Measurements from ENCODE around the gene MFRP. TPM values are rescaled to one million over a fixed set of nuclear protein-coding genes. Genes with fewer than 3 reads are reported as not detected.

MFRP gene
- total RNA-seq, 1 experiment from 2014 or later, result not detected

DNA sequence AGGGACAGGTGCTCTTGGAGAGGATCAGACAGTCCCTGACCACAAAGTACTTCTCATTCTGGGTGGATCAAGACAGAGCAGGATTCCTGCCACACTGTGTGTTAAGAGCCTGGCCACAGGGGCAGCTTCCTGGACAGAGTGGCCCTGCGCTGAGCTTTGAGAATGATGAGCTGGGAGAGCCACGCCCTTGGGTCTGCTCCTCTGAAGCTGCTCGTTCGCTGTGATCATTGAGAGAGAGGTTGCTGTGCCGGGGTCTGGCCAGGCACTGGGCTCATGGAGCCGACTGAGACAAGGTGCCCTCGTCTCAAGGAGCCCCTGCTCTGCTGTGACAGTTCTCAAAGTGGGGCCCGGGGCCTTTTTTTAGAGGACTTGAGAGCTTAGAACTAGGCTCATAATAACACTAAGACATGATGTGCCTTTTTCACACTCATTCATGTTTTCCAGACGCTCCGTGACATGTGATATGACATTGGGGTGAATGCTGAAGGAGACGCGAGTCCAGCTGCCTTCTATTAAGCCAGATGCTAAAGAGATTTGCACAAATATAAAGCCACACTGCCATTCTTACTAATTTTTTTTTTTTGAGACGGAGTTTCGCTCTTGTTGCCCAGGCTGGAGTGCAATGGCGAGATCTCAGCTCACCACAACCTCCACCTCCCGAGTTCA is 1.6 kb upstream of the MFRP start (continued):
- TF ChIP-seq, protein P1, sequence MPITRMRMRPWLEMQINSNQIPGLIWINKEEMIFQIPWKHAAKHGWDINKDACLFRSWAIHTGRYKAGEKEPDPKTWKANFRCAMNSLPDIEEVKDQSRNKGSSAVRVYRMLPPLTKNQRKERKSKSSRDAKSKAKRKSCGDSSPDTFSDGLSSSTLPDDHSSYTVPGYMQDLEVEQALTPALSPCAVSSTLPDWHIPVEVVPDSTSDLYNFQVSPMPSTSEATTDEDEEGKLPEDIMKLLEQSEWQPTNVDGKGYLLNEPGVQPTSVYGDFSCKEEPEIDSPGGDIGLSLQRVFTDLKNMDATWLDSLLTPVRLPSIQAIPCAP (CRISPR knock-in tag; IDR thresholded peaks at IDR 0.05), result no peak
- TF ChIP-seq CREM (CRISPR knock-in tag; IDR thresholded peaks at IDR 0.05) (no peak), KAT7 (CRISPR knock-in tag; IDR thresholded peaks at IDR 0.05; ENCODE audit: borderline replicate concordance) (no peak)

DNA sequence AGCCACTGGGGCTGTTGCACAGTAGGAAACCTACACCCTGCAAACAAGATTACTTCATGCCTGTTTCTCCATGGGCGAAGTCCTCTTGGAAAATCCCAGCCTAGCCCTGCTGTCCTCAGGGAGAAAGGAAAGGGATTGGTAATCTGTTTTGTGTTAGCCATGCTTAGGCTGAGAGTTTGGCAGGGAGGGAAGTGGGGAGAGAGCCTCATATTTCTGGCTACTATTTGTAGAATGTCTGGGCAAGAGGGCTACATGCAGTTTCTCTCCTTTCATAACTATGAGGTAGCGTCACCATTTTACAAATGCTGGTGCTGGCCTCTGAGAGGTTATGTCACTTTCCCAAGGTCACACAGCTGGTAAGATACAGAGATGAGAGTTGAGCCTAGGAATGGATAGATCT is 737 bp upstream of the MFRP start:
- no peaks in the 10 kb centered on the region for H3K36me3 Mint-ChIP-seq
- POLR2A ChIA-PET, result interaction anchor here (0.6 kb wide), 1 partner anchor 52 kb away, joined by 4 read pairs; no protein-coding TSS in a partner anchor
- 0 out of 2 replicates have a peak, but pooled peaks cover 4% of the 10 kb centered on the region for H3K9me3 Mint-ChIP-seq
- CTCF ChIA-PET, result interaction anchor here (0.9 to 1.8 kb wide), 6 partner anchors 9 to 40 kb away, joined by 3 to 14 read pairs (median 6); no protein-coding TSS in a partner anchor
- TF ChIP-seq ZBTB21 (CRISPR knock-in tag; IDR thresholded peaks at IDR 0.05; ENCODE audit: borderline replicate concordance) (no peak), CBFB (CRISPR knock-in tag; IDR thresholded peaks at IDR 0.05; ENCODE audit: low read depth) (no peak), MXD4 (CRISPR knock-in tag; IDR thresholded peaks at IDR 0.05; ENCODE audit: borderline replicate concordance) (no peak), TEAD4 (CRISPR knock-in tag; IDR thresholded peaks at IDR 0.05) (no peak), TCF7 (CRISPR knock-in tag; IDR thresholded peaks at IDR 0.05; ENCODE audit: low read depth) (no peak), GABPB1 (CRISPR knock-in tag; IDR thresholded peaks at IDR 0.05) (no peak), ZNF317 (CRISPR knock-in tag; IDR thresholded peaks at IDR 0.05; ENCODE audit: borderline replicate concordance, low read depth) (no peak), TP53 (CRISPR knock-in tag; IDR thresholded peaks at IDR 0.05) (no peak), CREB1 (CRISPR knock-in tag; IDR thresholded peaks at IDR 0.05) (no peak), SMAD3 (CRISPR knock-in tag; IDR thresholded peaks at IDR 0.05; ENCODE audit: borderline replicate concordance) (no peak), ZNF138 (CRISPR knock-in tag; conservative IDR thresholded peaks at IDR 0.05) (no peak), ZNF396 (CRISPR knock-in tag; IDR thresholded peaks at IDR 0.05; ENCODE audit: borderline replicate concordance) (no peak), ZNF121 (CRISPR knock-in tag; IDR thresholded peaks at IDR 0.05) (no peak)
- TF ChIP-seq, protein P2, sequence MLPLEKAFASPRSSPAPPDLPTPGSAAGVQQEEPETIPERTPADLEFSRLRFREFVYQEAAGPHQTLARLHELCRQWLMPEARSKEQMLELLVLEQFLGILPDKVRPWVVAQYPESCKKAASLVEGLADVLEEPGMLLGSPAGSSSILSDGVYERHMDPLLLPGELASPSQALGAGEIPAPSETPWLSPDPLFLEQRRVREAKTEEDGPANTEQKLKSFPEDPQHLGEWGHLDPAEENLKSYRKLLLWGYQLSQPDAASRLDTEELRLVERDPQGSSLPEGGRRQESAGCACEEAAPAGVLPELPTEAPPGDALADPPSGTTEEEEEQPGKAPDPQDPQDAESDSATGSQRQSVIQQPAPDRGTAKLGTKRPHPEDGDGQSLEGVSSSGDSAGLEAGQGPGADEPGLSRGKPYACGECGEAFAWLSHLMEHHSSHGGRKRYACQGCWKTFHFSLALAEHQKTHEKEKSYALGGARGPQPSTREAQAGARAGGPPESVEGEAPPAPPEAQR (CRISPR knock-in tag; IDR thresholded peaks at IDR 0.05), result no peak
- TF ChIP-seq, protein P3, sequence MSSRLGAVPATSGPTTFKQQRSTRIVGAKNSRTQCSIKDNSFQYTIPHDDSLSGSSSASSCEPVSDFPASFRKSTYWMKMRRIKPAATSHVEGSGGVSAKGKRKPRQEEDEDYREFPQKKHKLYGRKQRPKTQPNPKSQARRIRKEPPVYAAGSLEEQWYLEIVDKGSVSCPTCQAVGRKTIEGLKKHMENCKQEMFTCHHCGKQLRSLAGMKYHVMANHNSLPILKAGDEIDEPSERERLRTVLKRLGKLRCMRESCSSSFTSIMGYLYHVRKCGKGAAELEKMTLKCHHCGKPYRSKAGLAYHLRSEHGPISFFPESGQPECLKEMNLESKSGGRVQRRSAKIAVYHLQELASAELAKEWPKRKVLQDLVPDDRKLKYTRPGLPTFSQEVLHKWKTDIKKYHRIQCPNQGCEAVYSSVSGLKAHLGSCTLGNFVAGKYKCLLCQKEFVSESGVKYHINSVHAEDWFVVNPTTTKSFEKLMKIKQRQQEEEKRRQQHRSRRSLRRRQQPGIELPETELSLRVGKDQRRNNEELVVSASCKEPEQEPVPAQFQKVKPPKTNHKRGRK (CRISPR knock-in tag; IDR thresholded peaks at IDR 0.05; ENCODE audit: borderline replicate concordance), result no peak
- TF ChIP-seq, protein P4, sequence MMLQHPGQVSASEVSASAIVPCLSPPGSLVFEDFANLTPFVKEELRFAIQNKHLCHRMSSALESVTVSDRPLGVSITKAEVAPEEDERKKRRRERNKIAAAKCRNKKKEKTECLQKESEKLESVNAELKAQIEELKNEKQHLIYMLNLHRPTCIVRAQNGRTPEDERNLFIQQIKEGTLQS (CRISPR knock-in tag; conservative IDR thresholded peaks at IDR 0.05), result no peak
- no peak overlapping the region for H3K4me3 Mint-ChIP-seq
- H3K27me3 Mint-ChIP-seq (ENCODE audit: low read depth), result peaks cover 64% of the 10 kb centered on the region
- ATAC-seq (no peak), DNase-seq (ENCODE audit: low spot score) (no peak)
- H3K4me1 Mint-ChIP-seq, result no peaks in the 10 kb centered on the region
- H3K27ac Mint-ChIP-seq, result no peak overlapping the region

DNA sequence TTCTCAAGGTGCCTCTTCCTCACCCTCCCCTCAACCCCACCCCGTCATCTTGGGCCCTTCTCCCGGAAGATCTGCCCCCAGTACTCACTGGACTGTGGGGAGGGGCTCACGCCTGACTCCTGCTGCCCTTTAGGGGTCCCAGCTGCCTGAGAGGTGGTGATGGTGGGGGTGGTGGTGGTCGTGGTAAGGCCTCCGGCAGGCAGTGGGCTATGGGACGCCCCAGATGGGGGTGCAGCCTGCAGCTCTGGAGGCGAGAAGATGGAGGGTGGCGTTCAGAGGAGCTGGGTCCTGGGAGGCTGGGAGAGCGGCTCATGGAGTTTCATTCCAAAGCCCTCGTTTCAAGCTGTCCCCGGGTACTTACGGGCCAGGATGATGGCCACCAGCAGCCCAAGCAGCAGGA is 820 bp downstream of the MFRP start:
- DNase-seq (ENCODE audit: low spot score) (no peak), ATAC-seq (no peak)
- no peak overlapping the region for H3K27ac Mint-ChIP-seq
- POLR2A ChIA-PET, result no interaction called here
- no peak overlapping the region for H3K4me3 Mint-ChIP-seq
- H3K27me3 Mint-ChIP-seq (ENCODE audit: low read depth), result peaks cover 70% of the 10 kb centered on the region
- no peaks in the 10 kb centered on the region for H3K36me3 Mint-ChIP-seq
- CTCF ChIA-PET, result interaction anchor here (0.6 to 10.4 kb wide), 6 partner anchors 11 to 132 kb away, joined by 3 to 262 read pairs (median 3); partner anchors contain the start of gene USP2
- no peaks in the 10 kb centered on the region for H3K9me3 Mint-ChIP-seq
- peaks cover 12% of the 10 kb centered on the region for H3K4me1 Mint-ChIP-seq
- TF ChIP-seq NR1H2 (CRISPR knock-in tag; IDR thresholded peaks at IDR 0.05) (no peak), CREB1 (CRISPR knock-in tag; IDR thresholded peaks at IDR 0.05) (no peak), HMGA2 (CRISPR knock-in tag; IDR thresholded peaks at IDR 0.05) (no peak), ZNF219 (CRISPR knock-in tag; IDR thresholded peaks at IDR 0.05; ENCODE audit: borderline replicate concordance) (no peak)
- TF ChIP-seq, protein P5, sequence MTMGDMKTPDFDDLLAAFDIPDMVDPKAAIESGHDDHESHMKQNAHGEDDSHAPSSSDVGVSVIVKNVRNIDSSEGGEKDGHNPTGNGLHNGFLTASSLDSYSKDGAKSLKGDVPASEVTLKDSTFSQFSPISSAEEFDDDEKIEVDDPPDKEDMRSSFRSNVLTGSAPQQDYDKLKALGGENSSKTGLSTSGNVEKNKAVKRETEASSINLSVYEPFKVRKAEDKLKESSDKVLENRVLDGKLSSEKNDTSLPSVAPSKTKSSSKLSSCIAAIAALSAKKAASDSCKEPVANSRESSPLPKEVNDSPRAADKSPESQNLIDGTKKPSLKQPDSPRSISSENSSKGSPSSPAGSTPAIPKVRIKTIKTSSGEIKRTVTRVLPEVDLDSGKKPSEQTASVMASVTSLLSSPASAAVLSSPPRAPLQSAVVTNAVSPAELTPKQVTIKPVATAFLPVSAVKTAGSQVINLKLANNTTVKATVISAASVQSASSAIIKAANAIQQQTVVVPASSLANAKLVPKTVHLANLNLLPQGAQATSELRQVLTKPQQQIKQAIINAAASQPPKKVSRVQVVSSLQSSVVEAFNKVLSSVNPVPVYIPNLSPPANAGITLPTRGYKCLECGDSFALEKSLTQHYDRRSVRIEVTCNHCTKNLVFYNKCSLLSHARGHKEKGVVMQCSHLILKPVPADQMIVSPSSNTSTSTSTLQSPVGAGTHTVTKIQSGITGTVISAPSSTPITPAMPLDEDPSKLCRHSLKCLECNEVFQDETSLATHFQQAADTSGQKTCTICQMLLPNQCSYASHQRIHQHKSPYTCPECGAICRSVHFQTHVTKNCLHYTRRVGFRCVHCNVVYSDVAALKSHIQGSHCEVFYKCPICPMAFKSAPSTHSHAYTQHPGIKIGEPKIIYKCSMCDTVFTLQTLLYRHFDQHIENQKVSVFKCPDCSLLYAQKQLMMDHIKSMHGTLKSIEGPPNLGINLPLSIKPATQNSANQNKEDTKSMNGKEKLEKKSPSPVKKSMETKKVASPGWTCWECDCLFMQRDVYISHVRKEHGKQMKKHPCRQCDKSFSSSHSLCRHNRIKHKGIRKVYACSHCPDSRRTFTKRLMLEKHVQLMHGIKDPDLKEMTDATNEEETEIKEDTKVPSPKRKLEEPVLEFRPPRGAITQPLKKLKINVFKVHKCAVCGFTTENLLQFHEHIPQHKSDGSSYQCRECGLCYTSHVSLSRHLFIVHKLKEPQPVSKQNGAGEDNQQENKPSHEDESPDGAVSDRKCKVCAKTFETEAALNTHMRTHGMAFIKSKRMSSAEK (CRISPR knock-in tag; IDR thresholded peaks at IDR 0.05; ENCODE audit: borderline replicate concordance), result no peak
- TF ChIP-seq, protein P6, sequence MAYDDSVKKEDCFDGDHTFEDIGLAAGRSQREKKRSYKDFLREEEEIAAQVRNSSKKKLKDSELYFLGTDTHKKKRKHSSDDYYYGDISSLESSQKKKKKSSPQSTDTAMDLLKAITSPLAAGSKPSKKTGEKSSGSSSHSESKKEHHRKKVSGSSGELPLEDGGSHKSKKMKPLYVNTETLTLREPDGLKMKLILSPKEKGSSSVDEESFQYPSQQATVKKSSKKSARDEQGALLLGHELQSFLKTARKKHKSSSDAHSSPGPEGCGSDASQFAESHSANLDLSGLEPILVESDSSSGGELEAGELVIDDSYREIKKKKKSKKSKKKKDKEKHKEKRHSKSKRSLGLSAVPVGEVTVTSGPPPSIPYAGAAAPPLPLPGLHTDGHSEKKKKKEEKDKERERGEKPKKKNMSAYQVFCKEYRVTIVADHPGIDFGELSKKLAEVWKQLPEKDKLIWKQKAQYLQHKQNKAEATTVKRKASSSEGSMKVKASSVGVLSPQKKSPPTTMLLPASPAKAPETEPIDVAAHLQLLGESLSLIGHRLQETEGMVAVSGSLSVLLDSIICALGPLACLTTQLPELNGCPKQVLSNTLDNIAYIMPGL (CRISPR knock-in tag; IDR thresholded peaks at IDR 0.05), result no peak
